Measurements from ENCODE around the gene CHRNB1.
A peak's percentile ranks its signal among the peaks of the same experiment; 100 is the strongest.

Gene CHRNB1
- 2.8 to 5.0 (median 4.9) reads per million in 3 donors for total RNA-seq

- Histone ChIP-seq H3K27me3 (replicated peaks; ENCODE audit: control insufficient read depth, insufficient read depth, low read length, poor library complexity, severe bottlenecking) (peaks cover 39% of the 10 kb centered on the region), H3K4me1 (ENCODE audit: control insufficient read depth, insufficient read depth, low read length, poor library complexity, severe bottlenecking) (peaks cover 29% of the 10 kb centered on the region), H3K4me3 (ENCODE audit: insufficient read depth, low read depth, low read length, poor library complexity, severe bottlenecking) (peak within 1 kb of the TSS; percentile 32), H3K36me3 (ENCODE audit: control insufficient read depth, insufficient read depth, low read length) (no peaks in the 10 kb centered on the region), H3K9me3 (ENCODE audit: control insufficient read depth, low read length) (no peaks in the 10 kb centered on the region), H3K27ac (ENCODE audit: insufficient read depth, low read length, poor library complexity, severe bottlenecking) (no peak within 1 kb of the TSS)
- no peak for DNase-seq
Observed at GRCh38 chr17:7444682-7445618, at the start of gene CHRNB1. TSS of gene CHRNB1 (plus strand) at chr17:7445061. CDS start at chr17:7445128, 67 bp downstream.

- H3K27ac ChIP-seq (ENCODE audit: insufficient read depth, low read length, poor library complexity, severe bottlenecking) = no peak overlapping the region
- peaks cover 30% of the 10 kb centered on the region for H3K4me1 ChIP-seq (ENCODE audit: control insufficient read depth, insufficient read depth, low read length, poor library complexity, severe bottlenecking)
- DNase-seq = no peak
- peaks cover 15% of the 10 kb centered on the region for H3K36me3 ChIP-seq (ENCODE audit: control insufficient read depth, insufficient read depth, low read length)
- no peak overlapping the region for H3K4me3 ChIP-seq (ENCODE audit: insufficient read depth, low read depth, low read length, poor library complexity, severe bottlenecking)
- H3K9me3 ChIP-seq (ENCODE audit: control insufficient read depth, low read length) = no peaks in the 10 kb centered on the region
- no peaks in the 10 kb centered on the region for H3K27me3 ChIP-seq (replicated peaks; ENCODE audit: control insufficient read depth, insufficient read depth, low read length, poor library complexity, severe bottlenecking)
Observed at GRCh38 chr17:7396147-7396546, 48.7 kb upstream of the CHRNB1 start.

GRCh38 chr17:7398612-7399011, 46.2 kb upstream of the CHRNB1 start:
- H3K27me3 ChIP-seq (replicated peaks; ENCODE audit: control insufficient read depth, insufficient read depth, low read length, poor library complexity, severe bottlenecking) = no peaks in the 10 kb centered on the region
- peaks cover 17% of the 10 kb centered on the region for H3K4me1 ChIP-seq (ENCODE audit: control insufficient read depth, insufficient read depth, low read length, poor library complexity, severe bottlenecking)
- no peak overlapping the region for H3K27ac ChIP-seq (ENCODE audit: insufficient read depth, low read length, poor library complexity, severe bottlenecking)
- H3K36me3 ChIP-seq (ENCODE audit: control insufficient read depth, insufficient read depth, low read length) = no peaks in the 10 kb centered on the region
- no peak overlapping the region for H3K4me3 ChIP-seq (ENCODE audit: insufficient read depth, low read depth, low read length, poor library complexity, severe bottlenecking)
- no peak for DNase-seq
- no peaks in the 10 kb centered on the region for H3K9me3 ChIP-seq (ENCODE audit: control insufficient read depth, low read length)

- H3K27me3 ChIP-seq (replicated peaks; ENCODE audit: control insufficient read depth, insufficient read depth, low read length, poor library complexity, severe bottlenecking) = no peaks in the 10 kb centered on the region
- no peaks in the 10 kb centered on the region for H3K36me3 ChIP-seq (ENCODE audit: control insufficient read depth, insufficient read depth, low read length)
- H3K27ac ChIP-seq (ENCODE audit: insufficient read depth, low read length, poor library complexity, severe bottlenecking) = peak overlapping the region; percentile 67
- H3K4me3 ChIP-seq (ENCODE audit: insufficient read depth, low read depth, low read length, poor library complexity, severe bottlenecking) = peak overlapping the region; percentile 89
- peaks cover 19% of the 10 kb centered on the region for H3K4me1 ChIP-seq (ENCODE audit: control insufficient read depth, insufficient read depth, low read length, poor library complexity, severe bottlenecking)
- H3K9me3 ChIP-seq (ENCODE audit: control insufficient read depth, low read length) = no peaks in the 10 kb centered on the region
- no peak for DNase-seq
Observed at GRCh38 chr17:7403043-7403726, 41.7 kb upstream of the CHRNB1 start.

GRCh38 chr17:7403727-7403976, 41.2 kb upstream of the CHRNB1 start:
- Histone ChIP-seq H3K9me3 (ENCODE audit: control insufficient read depth, low read length) (no peaks in the 10 kb centered on the region), H3K27me3 (replicated peaks; ENCODE audit: control insufficient read depth, insufficient read depth, low read length, poor library complexity, severe bottlenecking) (no peaks in the 10 kb centered on the region), H3K36me3 (ENCODE audit: control insufficient read depth, insufficient read depth, low read length) (no peaks in the 10 kb centered on the region), H3K27ac (ENCODE audit: insufficient read depth, low read length, poor library complexity, severe bottlenecking) (peak overlapping the region; percentile 67), H3K4me3 (ENCODE audit: insufficient read depth, low read depth, low read length, poor library complexity, severe bottlenecking) (peak overlapping the region; percentile 89), H3K4me1 (ENCODE audit: control insufficient read depth, insufficient read depth, low read length, poor library complexity, severe bottlenecking) (peaks cover 19% of the 10 kb centered on the region)
- no peak for DNase-seq

GRCh38 chr17:7403977-7404736, 40.7 kb upstream of the CHRNB1 start, which contains the start of gene TMEM256:
TSS of gene TMEM256 (minus strand) at chr17:7404097. CDS start at chr17:7404084, 13 bp downstream.
- peak within 1 kb of the TSS; percentile 67 for H3K27ac ChIP-seq (ENCODE audit: insufficient read depth, low read length, poor library complexity, severe bottlenecking)
- no peaks in the 10 kb centered on the region for H3K27me3 ChIP-seq (replicated peaks; ENCODE audit: control insufficient read depth, insufficient read depth, low read length, poor library complexity, severe bottlenecking)
- DNase-seq = peak; percentile 94 to 96 (median 95)
- H3K4me1 ChIP-seq (ENCODE audit: control insufficient read depth, insufficient read depth, low read length, poor library complexity, severe bottlenecking) = peaks cover 19% of the 10 kb centered on the region
- no peaks in the 10 kb centered on the region for H3K9me3 ChIP-seq (ENCODE audit: control insufficient read depth, low read length)
- H3K36me3 ChIP-seq (ENCODE audit: control insufficient read depth, insufficient read depth, low read length) = no peaks in the 10 kb centered on the region
- peak within 1 kb of the TSS; percentile 89 for H3K4me3 ChIP-seq (ENCODE audit: insufficient read depth, low read depth, low read length, poor library complexity, severe bottlenecking)

GRCh38 chr17:7404737-7405349, 40.0 kb upstream of the CHRNB1 start:
- Histone ChIP-seq H3K36me3 (ENCODE audit: control insufficient read depth, insufficient read depth, low read length) (no peaks in the 10 kb centered on the region), H3K27ac (ENCODE audit: insufficient read depth, low read length, poor library complexity, severe bottlenecking) (peak overlapping the region; percentile 67), H3K9me3 (ENCODE audit: control insufficient read depth, low read length) (no peaks in the 10 kb centered on the region), H3K4me3 (ENCODE audit: insufficient read depth, low read depth, low read length, poor library complexity, severe bottlenecking) (peak overlapping the region; percentile 89), H3K27me3 (replicated peaks; ENCODE audit: control insufficient read depth, insufficient read depth, low read length, poor library complexity, severe bottlenecking) (no peaks in the 10 kb centered on the region), H3K4me1 (ENCODE audit: control insufficient read depth, insufficient read depth, low read length, poor library complexity, severe bottlenecking) (peaks cover 19% of the 10 kb centered on the region)
- DNase-seq = peak in 2 of 3 donors; percentile 62 to 63

- H3K4me3 ChIP-seq (ENCODE audit: insufficient read depth, low read depth, low read length, poor library complexity, severe bottlenecking) = peak overlapping the region; percentile 89
- H3K4me1 ChIP-seq (ENCODE audit: control insufficient read depth, insufficient read depth, low read length, poor library complexity, severe bottlenecking) = peaks cover 19% of the 10 kb centered on the region
- no peaks in the 10 kb centered on the region for H3K9me3 ChIP-seq (ENCODE audit: control insufficient read depth, low read length)
- no peak for DNase-seq
- H3K27ac ChIP-seq (ENCODE audit: insufficient read depth, low read length, poor library complexity, severe bottlenecking) = peak overlapping the region; percentile 67
- H3K27me3 ChIP-seq (replicated peaks; ENCODE audit: control insufficient read depth, insufficient read depth, low read length, poor library complexity, severe bottlenecking) = no peaks in the 10 kb centered on the region
- H3K36me3 ChIP-seq (ENCODE audit: control insufficient read depth, insufficient read depth, low read length) = no peaks in the 10 kb centered on the region
Observed at GRCh38 chr17:7405350-7406234, 39.3 kb upstream of the CHRNB1 start.
